Measurements from ENCODE around the gene CCT3.
A peak's percentile ranks its signal among the peaks of the same experiment; 100 is the strongest.

The CCT3 gene

DNA sequence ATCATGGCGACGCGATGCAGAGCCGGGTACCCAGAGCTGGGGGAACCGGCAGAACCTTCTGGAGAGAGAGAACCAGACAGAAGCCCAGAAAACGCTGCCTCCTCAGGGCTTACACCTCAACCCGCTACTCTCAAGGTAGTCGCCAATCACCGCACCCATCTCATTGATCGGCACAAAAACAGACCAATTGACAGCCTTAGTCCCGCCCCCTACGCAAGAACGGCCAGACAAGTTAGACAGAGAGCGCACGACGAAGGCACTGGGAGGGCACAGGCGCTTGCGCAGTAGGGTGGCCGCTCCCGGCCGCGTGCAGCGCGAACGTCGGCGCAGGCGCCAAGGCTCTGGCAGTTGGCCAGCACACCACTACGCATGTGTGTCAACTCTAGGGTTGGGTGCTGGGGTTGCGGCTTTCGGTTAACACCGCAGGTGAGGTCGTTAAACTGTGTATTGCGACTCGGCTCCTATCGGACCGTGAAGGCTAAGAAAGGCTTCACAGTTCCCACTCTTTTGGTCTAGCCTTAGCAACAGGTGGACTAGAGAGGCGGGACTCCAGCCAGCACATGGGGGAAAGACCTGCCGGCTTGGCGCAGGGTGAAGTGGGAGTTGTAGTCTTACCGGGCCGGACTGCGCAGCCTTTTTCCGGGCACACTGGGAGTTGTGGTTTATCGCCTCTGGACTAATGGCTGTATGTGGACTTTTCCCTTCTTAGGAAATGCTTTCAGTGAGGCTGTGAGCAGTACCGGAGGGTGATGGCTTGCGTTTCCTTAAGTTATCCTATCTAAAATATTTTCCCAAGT, at the start of gene CCT3, which contains the start of gene TSACC:
Gene CCT3, minus strand, starts transcription at position 113 of the 797 bp plus-strand sequence. Its CDS starts 108 bp downstream, at position 5.
Gene TSACC, plus strand, starts transcription at position 347 of the 797 bp plus-strand sequence. CDS start 1,232 bp downstream, outside the sequence.
- Histone ChIP-seq H3K9me3 (ENCODE audit: control insufficient read depth in 5 of 5, low read length in 5 of 5) (no peaks in the 10 kb centered on the region), H3K27ac (ENCODE audit: low read depth, low read length) (peak within 1 kb of the TSS; percentile 94), H3K4me3 (ENCODE audit: low read depth in 1 of 5, low read length in 5 of 5) (peak within 1 kb of the TSS; percentile 77 to 98 (median 91)), H3K36me3 (ENCODE audit: control insufficient read depth in 5 of 5, insufficient read depth in 5 of 5, low read length in 5 of 5) (peaks cover 13 to 22% (median 22%) of the 10 kb centered on the region in 5 donors), H3K9ac (ENCODE audit: low read length in 5 of 5) (peak within 1 kb of the TSS; percentile 79 to 97 (median 91)), H3K4me1 (ENCODE audit: control insufficient read depth in 5 of 5, insufficient read depth in 5 of 5, low read length in 5 of 5) (peaks cover 2 to 29% (median 18%) of the 10 kb centered on the region in 5 donors), H3K27me3 (ENCODE audit: control insufficient read depth in 5 of 5, insufficient read depth in 4 of 5, low read length in 5 of 5) (no peaks in the 10 kb centered on the region)

DNA sequence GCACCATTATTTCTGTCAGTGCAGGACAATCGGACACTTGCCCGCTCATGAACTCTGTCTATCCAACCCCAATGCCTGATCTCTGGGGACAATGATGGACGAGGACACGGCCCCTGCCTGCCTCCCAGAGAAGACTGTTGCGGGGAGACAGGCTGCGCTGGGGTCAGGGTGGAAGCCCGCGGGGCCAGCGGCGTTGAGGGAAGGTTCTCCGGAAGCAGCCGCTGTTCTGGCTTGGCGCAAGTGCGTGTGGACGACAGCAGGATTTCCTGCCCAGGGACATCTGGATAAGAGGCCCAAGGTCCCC, 49.7 kb upstream of the CCT3 start:
- Histone ChIP-seq H3K9ac (ENCODE audit: low read length in 5 of 5) (no peak overlapping the region), H3K27ac (ENCODE audit: low read depth, low read length) (no peak overlapping the region), H3K27me3 (ENCODE audit: control insufficient read depth in 5 of 5, insufficient read depth in 4 of 5, low read length in 5 of 5) (peaks cover 31 to 50% (median 48%) of the 10 kb centered on the region in 5 donors), H3K36me3 (ENCODE audit: control insufficient read depth in 5 of 5, insufficient read depth in 5 of 5, low read length in 5 of 5) (no peaks in the 10 kb centered on the region), H3K4me3 (ENCODE audit: low read depth in 1 of 5, low read length in 5 of 5) (peak overlapping the region in 1 of 5 donors; percentile 31), H3K4me1 (ENCODE audit: control insufficient read depth in 5 of 5, insufficient read depth in 5 of 5, low read length in 5 of 5) (peaks cover 0 to 12% (median 3%) of the 10 kb centered on the region in 5 donors), H3K9me3 (ENCODE audit: control insufficient read depth in 5 of 5, low read length in 5 of 5) (no peaks in the 10 kb centered on the region)

DNA sequence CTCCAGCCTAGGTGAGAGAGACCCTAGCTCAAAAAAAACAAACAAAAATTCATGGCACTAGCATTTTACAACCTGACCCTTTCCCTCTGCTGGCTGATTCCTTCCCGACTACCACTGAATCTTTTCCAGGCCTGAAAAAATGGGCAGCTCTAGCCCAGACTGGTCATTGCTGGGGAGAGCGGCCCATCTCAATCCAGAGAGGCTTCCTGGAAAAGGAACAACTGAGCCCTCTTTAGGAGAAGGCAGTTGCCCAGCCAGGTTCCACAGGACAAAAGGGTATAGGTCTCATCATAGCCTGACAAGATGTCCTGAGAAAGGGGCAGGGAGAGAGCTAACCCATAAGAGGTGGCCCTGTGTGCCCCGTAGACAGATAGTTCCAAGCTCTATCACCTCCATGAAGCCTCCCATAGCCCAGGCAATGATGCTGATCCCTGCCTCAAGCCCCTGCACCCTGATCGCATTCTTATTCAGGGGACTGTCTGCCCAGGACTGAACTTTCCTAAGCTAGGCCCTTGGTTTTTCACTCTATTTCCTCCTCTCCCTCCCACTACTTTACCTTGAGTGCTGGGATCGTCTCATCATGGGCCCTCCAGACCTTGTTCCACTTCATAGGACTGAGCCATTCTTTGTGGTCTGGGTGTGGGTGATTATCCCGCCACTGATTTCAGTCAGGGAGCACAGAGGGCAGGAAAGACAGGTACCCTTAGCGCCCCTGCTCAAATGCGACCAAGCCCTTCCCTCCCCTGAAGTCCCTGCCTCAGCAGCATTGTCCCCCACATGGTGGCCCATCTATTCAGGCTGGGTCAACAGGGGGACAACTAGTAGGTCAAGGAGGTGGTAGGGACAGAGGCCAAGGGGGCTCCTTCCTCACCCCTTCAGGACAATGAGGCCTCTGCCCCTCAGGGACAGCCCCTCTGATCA, 49.1 kb upstream of the CCT3 start:
- H3K27ac ChIP-seq (ENCODE audit: low read depth, low read length): no peak overlapping the region

DNA sequence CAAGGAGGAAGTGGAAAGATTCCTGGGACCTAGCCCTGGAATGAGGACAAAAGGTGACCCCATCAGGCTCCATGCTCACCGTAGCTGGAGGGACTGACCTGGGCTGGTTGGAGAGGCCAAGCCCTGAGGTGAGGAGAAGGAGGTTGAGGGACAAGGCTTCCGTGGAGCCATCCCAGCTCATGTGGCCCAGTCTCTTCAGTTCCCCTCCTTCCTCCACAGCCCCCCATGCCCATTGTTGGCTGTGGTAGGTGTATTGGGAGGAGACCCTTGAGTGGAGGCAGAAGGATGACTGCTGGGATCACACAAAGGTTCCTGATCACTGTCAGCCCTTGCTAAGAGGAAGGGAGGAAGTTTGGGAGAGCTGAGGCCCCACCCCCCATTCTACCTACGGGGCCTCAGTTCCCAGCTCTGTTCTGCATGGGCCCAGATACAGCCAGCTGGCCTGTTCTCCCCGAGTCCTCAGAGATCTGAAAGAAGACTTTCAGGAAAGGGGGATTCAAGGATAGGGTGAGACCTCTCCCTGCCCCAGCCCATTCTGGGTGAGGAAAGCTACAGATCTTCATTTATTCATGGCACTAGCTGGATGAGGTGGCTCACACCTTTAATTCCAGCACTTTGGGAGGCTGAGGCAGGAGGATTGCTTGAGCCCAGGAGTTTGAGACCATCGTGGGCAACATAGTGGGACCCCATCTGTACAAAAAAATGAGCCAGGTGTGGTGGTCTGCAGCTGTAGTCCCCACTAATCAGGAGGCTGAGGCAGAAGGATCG, 48.2 kb upstream of the CCT3 start:
- no peak overlapping the region for H3K4me3 ChIP-seq (ENCODE audit: low read depth in 1 of 5, low read length in 5 of 5)
- no peak overlapping the region for H3K9ac ChIP-seq (ENCODE audit: low read length in 5 of 5)
- H3K27ac ChIP-seq (ENCODE audit: low read depth, low read length): no peak overlapping the region
- peaks cover 0 to 12% (median 3%) of the 10 kb centered on the region in 5 donors for H3K4me1 ChIP-seq (ENCODE audit: control insufficient read depth in 5 of 5, insufficient read depth in 5 of 5, low read length in 5 of 5)
- no peaks in the 10 kb centered on the region for H3K9me3 ChIP-seq (ENCODE audit: control insufficient read depth in 5 of 5, low read length in 5 of 5)
- peaks cover 24 to 44% (median 38%) of the 10 kb centered on the region in 5 donors for H3K27me3 ChIP-seq (ENCODE audit: control insufficient read depth in 5 of 5, insufficient read depth in 4 of 5, low read length in 5 of 5)
- H3K36me3 ChIP-seq (ENCODE audit: control insufficient read depth in 5 of 5, insufficient read depth in 5 of 5, low read length in 5 of 5): no peaks in the 10 kb centered on the region

More for the DNA sequence above, 49.1 kb upstream of the CCT3 start:
- H3K9ac ChIP-seq (ENCODE audit: low read length in 5 of 5): no peak overlapping the region
- H3K36me3 ChIP-seq (ENCODE audit: control insufficient read depth in 5 of 5, insufficient read depth in 5 of 5, low read length in 5 of 5): no peaks in the 10 kb centered on the region
- peaks cover 31 to 50% (median 45%) of the 10 kb centered on the region in 5 donors for H3K27me3 ChIP-seq (ENCODE audit: control insufficient read depth in 5 of 5, insufficient read depth in 4 of 5, low read length in 5 of 5)
- no peak overlapping the region for H3K4me3 ChIP-seq (ENCODE audit: low read depth in 1 of 5, low read length in 5 of 5)
- H3K9me3 ChIP-seq (ENCODE audit: control insufficient read depth in 5 of 5, low read length in 5 of 5): no peaks in the 10 kb centered on the region
- peaks cover 0 to 12% (median 3%) of the 10 kb centered on the region in 5 donors for H3K4me1 ChIP-seq (ENCODE audit: control insufficient read depth in 5 of 5, insufficient read depth in 5 of 5, low read length in 5 of 5)

DNA sequence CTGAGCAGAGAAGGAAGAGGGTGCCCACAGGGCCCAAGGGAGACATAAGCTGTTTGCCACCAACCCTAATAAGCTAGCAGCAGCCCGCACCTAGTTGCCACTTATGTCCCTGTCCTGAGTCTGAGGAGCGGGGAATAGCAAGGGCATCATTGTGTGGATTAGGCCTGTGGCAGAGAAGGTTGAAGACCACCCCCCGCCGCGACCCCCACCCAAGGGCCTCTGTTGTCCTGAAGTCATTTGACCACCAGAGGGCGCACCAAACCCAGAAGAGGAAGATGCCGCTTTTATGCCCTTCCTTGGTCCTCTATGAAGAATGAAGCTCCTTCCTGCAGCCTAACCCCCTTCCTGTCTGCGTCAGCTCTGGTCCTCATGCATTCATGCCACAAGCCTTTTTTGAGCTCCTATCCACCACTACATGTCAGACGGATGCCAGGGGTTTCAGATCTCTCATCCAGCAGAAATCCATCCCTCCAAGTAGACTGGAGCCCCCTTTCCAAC, 47.5 kb upstream of the CCT3 start:
- peaks cover 0 to 12% (median 3%) of the 10 kb centered on the region in 5 donors for H3K4me1 ChIP-seq (ENCODE audit: control insufficient read depth in 5 of 5, insufficient read depth in 5 of 5, low read length in 5 of 5)
- H3K27me3 ChIP-seq (ENCODE audit: control insufficient read depth in 5 of 5, insufficient read depth in 4 of 5, low read length in 5 of 5): peaks cover 24 to 38% (median 35%) of the 10 kb centered on the region in 5 donors
- H3K4me3 ChIP-seq (ENCODE audit: low read depth in 1 of 5, low read length in 5 of 5): no peak overlapping the region
- no peaks in the 10 kb centered on the region for H3K9me3 ChIP-seq (ENCODE audit: control insufficient read depth in 5 of 5, low read length in 5 of 5)
- no peak overlapping the region for H3K27ac ChIP-seq (ENCODE audit: low read depth, low read length)
- no peaks in the 10 kb centered on the region for H3K36me3 ChIP-seq (ENCODE audit: control insufficient read depth in 5 of 5, insufficient read depth in 5 of 5, low read length in 5 of 5)
- no peak overlapping the region for H3K9ac ChIP-seq (ENCODE audit: low read length in 5 of 5)

DNA sequence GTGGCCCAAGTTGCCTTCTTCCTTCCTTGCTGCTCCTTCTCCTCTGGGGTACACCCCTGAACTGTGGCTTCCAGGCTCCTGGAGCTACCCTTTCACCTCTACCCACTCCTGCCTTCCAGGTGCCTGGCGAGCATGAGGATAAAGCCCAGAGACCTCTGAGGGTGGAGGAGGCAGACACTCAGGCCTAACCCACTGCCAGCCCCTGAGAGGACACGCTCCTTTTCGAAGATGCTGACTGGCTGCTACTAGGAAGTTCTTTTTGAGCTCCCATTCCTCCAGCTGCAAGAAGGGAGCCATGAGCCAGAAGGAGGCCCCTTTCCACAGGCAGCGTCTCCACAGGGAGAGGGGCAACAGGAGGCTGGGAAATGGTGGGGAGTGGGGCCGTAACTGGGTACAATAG, 46.6 kb upstream of the CCT3 start:
- peaks cover 22 to 29% (median 27%) of the 10 kb centered on the region in 5 donors for H3K27me3 ChIP-seq (ENCODE audit: control insufficient read depth in 5 of 5, insufficient read depth in 4 of 5, low read length in 5 of 5)
- H3K36me3 ChIP-seq (ENCODE audit: control insufficient read depth in 5 of 5, insufficient read depth in 5 of 5, low read length in 5 of 5): no peaks in the 10 kb centered on the region
- H3K4me1 ChIP-seq (ENCODE audit: control insufficient read depth in 5 of 5, insufficient read depth in 5 of 5, low read length in 5 of 5): peaks cover 0 to 12% (median 3%) of the 10 kb centered on the region in 5 donors
- no peak overlapping the region for H3K9ac ChIP-seq (ENCODE audit: low read length in 5 of 5)
- H3K4me3 ChIP-seq (ENCODE audit: low read depth in 1 of 5, low read length in 5 of 5): no peak overlapping the region
- no peaks in the 10 kb centered on the region for H3K9me3 ChIP-seq (ENCODE audit: control insufficient read depth in 5 of 5, low read length in 5 of 5)
- no peak overlapping the region for H3K27ac ChIP-seq (ENCODE audit: low read depth, low read length)

DNA sequence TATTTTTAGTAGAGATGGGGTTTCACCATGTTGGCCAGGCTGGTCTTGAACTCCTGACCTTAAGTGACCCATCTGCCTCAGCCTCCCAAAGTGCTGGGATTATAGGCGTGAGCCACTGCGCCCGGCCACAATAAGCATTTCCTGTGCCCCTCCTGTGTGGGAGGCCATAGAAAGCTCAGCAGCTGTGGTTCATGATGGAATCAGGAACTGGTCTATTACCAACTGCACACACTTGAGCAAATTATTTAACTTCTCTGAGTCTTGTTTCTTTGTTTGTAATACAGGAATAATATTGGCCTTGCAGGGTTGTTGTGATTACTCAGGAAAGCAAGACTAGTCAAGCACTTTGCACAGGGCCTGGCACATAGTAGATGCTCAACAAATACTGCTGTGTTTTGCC, 45.9 kb upstream of the CCT3 start:
- no peak overlapping the region for H3K9ac ChIP-seq (ENCODE audit: low read length in 5 of 5)
- H3K36me3 ChIP-seq (ENCODE audit: control insufficient read depth in 5 of 5, insufficient read depth in 5 of 5, low read length in 5 of 5): no peaks in the 10 kb centered on the region
- peaks cover 16 to 23% (median 21%) of the 10 kb centered on the region in 5 donors for H3K27me3 ChIP-seq (ENCODE audit: control insufficient read depth in 5 of 5, insufficient read depth in 4 of 5, low read length in 5 of 5)
- H3K4me1 ChIP-seq (ENCODE audit: control insufficient read depth in 5 of 5, insufficient read depth in 5 of 5, low read length in 5 of 5): peaks cover 0 to 12% (median 3%) of the 10 kb centered on the region in 5 donors
- no peak overlapping the region for H3K27ac ChIP-seq (ENCODE audit: low read depth, low read length)
- H3K4me3 ChIP-seq (ENCODE audit: low read depth in 1 of 5, low read length in 5 of 5): no peak overlapping the region
- no peaks in the 10 kb centered on the region for H3K9me3 ChIP-seq (ENCODE audit: control insufficient read depth in 5 of 5, low read length in 5 of 5)

DNA sequence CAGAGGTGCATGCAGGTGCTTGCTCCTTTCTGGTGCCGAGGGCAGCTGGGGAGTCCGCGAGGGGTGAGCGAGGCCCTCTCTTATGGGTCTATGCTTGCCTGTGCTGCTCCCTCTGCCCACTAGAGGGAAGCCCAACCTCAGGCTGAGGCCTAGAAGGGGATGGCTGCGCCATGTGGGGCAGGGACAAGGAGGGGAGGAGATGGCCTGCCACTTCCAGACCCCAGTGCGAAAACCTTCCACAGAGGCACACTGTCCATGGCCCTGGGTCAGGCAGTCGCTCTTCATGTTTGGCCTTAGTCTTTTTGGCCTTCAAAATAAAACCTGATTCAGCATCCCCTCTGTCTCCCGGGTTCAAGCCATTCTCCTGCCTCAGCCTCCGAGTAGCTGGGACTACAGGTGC, 44.9 kb upstream of the CCT3 start:
- Histone ChIP-seq H3K27me3 (ENCODE audit: control insufficient read depth in 5 of 5, insufficient read depth in 4 of 5, low read length in 5 of 5) (peaks cover 9 to 17% (median 14%) of the 10 kb centered on the region in 5 donors), H3K27ac (ENCODE audit: low read depth, low read length) (no peak overlapping the region), H3K9ac (ENCODE audit: low read length in 5 of 5) (no peak overlapping the region)

DNA sequence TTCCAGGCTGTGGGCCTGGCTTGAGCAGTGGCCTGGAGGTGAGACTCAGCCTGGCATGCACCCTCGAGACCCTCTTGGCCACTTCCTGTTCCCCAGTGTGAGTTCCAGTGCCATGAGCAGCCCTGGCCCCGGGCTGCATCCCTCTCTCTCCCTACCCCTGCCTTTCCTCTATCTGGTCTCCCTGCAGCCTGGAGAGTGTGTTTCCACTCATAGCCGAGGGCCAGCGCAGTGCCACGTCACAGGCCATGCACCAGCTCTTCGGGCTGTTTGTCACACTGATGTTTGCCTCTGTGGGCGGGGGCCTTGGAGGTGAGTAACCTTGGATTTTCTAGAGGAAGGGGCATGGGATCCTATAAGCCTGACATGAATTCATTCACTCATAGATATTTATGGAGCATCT, 44.5 kb upstream of the CCT3 start:
- Histone ChIP-seq H3K4me3 (ENCODE audit: low read depth in 1 of 5, low read length in 5 of 5) (no peak overlapping the region), H3K4me1 (ENCODE audit: control insufficient read depth in 5 of 5, insufficient read depth in 5 of 5, low read length in 5 of 5) (peaks cover 0 to 2% (median 0%) of the 10 kb centered on the region in 5 donors), H3K27ac (ENCODE audit: low read depth, low read length) (no peak overlapping the region), H3K27me3 (ENCODE audit: control insufficient read depth in 5 of 5, insufficient read depth in 4 of 5, low read length in 5 of 5) (peaks cover 4 to 12% (median 10%) of the 10 kb centered on the region in 5 donors), H3K9ac (ENCODE audit: low read length in 5 of 5) (no peak overlapping the region), H3K9me3 (ENCODE audit: control insufficient read depth in 5 of 5, low read length in 5 of 5) (no peaks in the 10 kb centered on the region), H3K36me3 (ENCODE audit: control insufficient read depth in 5 of 5, insufficient read depth in 5 of 5, low read length in 5 of 5) (no peaks in the 10 kb centered on the region)

More for the DNA sequence above, 44.9 kb upstream of the CCT3 start:
- Histone ChIP-seq H3K9me3 (ENCODE audit: control insufficient read depth in 5 of 5, low read length in 5 of 5) (no peaks in the 10 kb centered on the region), H3K36me3 (ENCODE audit: control insufficient read depth in 5 of 5, insufficient read depth in 5 of 5, low read length in 5 of 5) (no peaks in the 10 kb centered on the region), H3K4me3 (ENCODE audit: low read depth in 1 of 5, low read length in 5 of 5) (no peak overlapping the region), H3K4me1 (ENCODE audit: control insufficient read depth in 5 of 5, insufficient read depth in 5 of 5, low read length in 5 of 5) (peaks cover 0 to 6% (median 0%) of the 10 kb centered on the region in 5 donors)

All from subcutaneous abdominal adipose tissue (tissue), 5 donors.